Measurements from ENCODE around the gene PRKCB.

DNA sequence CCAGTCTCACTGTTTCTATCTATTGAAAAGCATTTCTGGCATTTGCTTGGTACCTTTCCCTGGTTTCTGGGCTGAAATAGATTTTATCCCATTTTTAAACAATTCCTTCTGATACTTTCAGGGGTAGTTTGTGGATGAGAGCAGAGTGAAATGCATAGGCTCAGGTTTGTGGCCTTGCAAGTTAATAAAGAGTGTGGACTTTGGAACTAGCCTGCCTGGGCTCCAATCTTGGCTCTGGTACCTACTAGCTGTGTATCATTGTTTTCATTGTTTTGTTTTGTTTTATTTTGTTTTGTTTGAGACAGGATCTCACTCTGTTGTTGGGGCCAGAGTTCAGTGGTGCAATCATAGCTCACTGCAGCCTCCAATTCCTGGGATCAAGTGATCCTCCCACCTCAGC lies 175.5 kb downstream of the PRKCB start:
- TF ChIP-seq, protein P1, sequence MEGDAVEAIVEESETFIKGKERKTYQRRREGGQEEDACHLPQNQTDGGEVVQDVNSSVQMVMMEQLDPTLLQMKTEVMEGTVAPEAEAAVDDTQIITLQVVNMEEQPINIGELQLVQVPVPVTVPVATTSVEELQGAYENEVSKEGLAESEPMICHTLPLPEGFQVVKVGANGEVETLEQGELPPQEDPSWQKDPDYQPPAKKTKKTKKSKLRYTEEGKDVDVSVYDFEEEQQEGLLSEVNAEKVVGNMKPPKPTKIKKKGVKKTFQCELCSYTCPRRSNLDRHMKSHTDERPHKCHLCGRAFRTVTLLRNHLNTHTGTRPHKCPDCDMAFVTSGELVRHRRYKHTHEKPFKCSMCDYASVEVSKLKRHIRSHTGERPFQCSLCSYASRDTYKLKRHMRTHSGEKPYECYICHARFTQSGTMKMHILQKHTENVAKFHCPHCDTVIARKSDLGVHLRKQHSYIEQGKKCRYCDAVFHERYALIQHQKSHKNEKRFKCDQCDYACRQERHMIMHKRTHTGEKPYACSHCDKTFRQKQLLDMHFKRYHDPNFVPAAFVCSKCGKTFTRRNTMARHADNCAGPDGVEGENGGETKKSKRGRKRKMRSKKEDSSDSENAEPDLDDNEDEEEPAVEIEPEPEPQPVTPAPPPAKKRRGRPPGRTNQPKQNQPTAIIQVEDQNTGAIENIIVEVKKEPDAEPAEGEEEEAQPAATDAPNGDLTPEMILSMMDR (IDR thresholded peaks at IDR 0.05 in 4 of 5, conservative IDR thresholded peaks at IDR 0.05 in 1 of 5), result no peak
- TF ChIP-seq POLR2A (IDR thresholded peaks at IDR 0.05), result no peak

Data from gastrocnemius medialis (tissue), 4 donors.